Measurements from ENCODE around the gene LMNB1.
"Not testable (repeated sequence)": the region's sequence is repeated elsewhere in the genome, so short reads cannot be mapped to it uniquely, and the experiment has no call there.

LMNB1 gene, protein sequence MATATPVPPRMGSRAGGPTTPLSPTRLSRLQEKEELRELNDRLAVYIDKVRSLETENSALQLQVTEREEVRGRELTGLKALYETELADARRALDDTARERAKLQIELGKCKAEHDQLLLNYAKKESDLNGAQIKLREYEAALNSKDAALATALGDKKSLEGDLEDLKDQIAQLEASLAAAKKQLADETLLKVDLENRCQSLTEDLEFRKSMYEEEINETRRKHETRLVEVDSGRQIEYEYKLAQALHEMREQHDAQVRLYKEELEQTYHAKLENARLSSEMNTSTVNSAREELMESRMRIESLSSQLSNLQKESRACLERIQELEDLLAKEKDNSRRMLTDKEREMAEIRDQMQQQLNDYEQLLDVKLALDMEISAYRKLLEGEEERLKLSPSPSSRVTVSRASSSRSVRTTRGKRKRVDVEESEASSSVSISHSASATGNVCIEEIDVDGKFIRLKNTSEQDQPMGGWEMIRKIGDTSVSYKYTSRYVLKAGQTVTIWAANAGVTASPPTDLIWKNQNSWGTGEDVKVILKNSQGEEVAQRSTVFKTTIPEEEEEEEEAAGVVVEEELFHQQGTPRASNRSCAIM

DNA sequence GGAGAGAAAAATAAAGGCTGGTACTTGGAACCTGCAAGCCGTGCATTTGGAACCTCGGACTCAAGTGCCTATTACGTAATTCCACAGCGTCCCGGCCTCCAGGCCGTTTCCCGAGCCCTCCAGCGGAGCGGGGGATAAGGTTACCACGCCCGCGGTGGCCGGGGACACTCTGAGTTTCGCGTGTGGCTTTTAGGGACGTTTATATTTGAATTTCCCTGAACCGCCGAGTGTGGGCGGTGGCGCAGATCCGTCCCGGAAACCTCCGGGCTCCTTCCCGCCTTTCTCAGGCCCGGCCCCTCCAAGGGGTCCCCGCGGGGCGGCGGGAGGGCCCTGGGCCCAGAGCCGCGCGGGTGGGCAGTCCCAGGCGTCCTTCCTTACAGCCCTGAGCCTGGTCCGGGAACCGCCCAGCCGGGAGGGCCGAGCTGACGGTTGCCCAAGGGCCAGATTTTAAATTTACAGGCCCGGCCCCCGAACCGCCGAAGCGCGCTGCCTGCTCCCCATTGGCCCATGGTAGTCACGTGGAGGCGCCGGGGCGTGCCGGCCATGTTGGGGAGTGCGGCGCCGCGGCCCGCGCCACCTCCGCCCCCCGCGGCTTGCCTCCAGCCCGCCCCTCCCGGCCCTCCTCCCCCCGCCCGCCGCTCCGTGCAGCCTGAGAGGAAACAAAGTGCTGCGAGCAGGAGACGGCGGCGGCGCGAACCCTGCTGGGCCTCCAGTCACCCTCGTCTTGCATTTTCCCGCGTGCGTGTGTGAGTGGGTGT lies at the start of gene LMNB1:
Gene LMNB1 (plus strand): TSS at position 638 of the 758 bp plus-strand sequence. CDS start 373 bp downstream, outside the sequence.
- DNase-seq, result peak; percentile 92 to 93

DNA sequence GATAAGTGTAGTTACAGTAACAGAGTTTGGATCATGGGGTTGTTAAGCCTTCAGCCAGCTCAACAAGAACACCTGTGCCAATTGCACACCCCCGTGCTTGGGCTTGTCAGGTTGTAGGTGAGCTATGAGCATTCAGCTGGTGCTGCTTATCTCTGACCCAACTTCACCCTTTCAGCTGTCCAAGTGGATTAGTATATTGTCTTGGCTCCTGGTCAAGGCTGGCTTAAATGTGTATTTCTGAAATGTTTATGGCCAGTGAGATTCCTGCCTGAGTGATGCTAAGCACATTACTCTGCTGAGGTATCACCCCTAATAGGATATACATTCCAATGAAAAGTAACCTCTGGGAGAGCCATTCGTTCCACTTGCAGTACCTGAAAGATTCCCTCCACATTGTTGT lies 44.2 kb upstream of the LMNB1 start:
- no peak for DNase-seq

DNA sequence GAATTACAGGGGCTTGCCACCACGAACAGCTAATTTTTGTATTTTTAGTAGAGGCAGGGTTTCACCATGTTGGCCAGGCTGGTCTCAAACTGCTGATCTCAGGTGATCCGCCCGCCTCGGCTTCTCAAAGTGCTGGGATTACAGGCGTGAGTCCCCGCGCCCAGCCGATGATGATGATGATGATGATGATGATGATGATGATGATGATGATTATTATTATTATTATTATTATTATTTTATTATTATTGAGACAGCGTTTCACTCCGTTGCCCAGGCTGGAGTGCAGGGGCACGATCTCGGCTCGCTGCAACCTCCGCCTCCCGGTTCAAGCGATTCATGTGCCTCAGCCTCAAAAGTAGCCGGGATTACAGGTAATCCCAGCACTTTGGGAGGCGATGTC lies 42.4 kb upstream of the LMNB1 start:
- DNase-seq, result not testable (repeated sequence)

DNA sequence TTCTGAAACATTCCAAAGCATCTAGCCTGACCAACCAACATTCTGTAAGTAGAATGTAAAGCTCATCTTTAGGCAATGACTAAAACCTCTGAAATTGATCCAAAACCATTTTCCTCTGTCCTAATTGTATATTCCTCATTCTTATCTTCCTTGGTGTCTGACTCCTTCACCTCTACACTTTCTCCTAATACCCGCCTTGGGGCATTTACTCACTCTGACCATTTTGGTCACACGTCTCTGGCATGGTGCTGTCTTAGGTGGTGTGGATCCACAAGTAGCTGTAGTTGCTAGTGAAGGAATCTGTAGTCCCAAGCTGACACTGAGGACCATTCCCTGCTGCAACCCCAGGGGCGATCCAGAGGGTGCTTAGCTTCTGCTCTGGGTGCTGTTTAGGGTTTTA lies 40.8 kb upstream of the LMNB1 start:
- no peak for DNase-seq

DNA sequence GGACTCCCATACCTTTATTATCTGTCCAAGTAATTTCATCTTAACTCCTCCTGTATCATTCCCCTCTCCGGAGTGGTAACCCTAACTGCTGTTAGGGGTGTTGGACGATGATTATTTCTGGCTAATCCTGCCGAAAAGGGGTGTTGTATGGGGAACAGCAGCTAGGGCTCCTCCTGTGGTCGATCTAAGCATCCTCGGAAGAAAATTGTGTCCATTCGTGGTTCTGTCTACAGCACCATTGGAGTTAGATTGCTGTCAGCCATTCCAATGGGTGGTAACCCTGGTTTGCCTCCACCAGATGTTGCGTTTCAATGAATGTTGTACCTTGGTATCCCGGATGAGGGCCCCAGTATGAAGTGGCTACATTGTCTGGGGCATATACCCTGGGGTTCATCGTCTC lies 35.6 kb upstream of the LMNB1 start:
- no peak for DNase-seq

DNA sequence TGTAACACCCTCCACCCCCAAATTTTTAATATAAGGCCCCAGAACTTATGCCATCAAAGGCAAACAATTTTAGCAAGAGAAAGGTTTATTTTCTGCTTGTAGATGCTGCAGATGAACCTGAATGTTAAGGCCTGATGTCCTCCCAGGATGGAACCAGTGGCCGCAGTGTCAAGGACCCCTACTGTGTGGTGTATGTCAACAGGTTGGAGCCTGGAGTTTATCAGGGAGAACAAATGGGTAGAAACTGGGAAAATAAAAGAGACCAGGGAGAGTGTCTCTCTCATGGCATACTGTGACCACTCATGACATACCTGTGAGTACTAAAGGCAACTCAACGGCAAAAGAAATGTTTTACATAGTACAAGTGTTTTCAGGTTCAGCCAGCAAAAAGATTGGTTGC lies 34.5 kb upstream of the LMNB1 start:
- DNase-seq, result no peak

DNA sequence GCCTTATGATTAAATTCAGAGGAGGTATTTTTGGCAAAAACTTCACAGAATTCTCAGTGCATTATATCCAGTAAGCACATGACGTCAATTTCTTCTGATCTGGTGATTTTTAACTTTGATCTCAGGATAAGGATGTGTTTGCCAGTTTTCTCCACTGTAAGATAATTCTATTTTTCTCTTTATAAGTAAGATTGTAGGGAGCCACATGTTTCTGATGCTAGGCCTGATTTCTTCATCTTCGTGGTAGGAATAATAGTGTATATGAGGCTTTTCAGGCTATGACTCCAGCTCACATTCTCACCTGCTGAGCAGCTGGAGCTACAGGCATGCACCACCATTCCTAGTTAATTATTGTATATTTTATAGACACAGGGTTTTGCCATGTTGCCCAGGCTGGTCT lies 32.1 kb upstream of the LMNB1 start:
- no peak for DNase-seq

DNA sequence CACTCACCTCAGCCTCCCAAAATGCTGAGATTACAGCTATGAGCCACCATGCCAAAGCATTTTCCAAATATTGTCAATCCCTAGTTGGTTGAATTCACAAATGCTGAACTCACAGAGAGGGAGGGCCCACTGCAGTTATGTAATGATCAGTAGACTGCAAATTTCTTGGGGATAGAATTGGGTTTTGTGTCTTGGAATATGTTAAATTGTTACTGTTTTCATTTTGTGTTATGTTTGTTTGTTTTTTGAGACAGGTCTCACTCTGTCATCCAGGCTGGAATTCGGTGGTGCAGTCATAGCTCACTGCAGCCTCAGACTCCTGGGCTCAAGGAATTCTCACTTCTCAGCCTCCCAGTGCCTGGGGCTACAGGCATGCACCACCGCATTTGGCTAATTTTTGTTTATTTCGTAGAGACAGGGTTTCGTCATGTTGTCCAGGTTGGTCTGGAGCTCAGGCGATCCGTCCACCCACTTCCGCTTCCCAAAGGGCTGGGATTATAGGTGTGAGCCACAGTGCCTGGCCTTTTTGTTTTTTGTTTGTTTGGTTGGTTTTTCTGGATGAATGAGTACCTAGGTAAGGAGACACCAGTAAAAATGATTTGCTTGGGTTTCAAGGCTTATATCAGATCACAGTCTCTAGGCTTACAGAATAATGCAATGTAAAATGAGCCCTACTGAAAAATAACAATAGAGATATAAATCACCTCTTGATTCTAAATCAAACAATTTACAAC lies 31.5 kb upstream of the LMNB1 start:
- DNase-seq, result no peak

DNA sequence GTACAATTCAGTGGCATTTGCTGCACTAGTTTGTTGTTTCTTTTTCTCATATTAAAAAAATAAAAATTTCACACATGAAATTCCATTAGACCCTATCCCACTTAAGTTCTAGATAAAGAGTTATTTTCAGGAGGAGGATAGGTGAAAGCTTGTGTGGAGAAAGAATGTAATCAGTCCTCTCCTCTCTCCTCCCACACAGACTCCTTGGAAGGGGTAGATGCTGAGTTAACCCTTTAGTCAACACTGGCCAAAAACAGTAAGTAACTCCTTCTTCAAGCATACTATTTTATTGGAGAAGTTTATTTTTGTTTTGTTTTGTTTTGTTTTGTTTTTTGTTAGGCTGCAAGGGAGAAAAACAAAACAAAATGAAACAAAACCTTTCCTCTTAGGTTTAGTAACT lies 30.6 kb upstream of the LMNB1 start:
- DNase-seq, result no peak

DNA sequence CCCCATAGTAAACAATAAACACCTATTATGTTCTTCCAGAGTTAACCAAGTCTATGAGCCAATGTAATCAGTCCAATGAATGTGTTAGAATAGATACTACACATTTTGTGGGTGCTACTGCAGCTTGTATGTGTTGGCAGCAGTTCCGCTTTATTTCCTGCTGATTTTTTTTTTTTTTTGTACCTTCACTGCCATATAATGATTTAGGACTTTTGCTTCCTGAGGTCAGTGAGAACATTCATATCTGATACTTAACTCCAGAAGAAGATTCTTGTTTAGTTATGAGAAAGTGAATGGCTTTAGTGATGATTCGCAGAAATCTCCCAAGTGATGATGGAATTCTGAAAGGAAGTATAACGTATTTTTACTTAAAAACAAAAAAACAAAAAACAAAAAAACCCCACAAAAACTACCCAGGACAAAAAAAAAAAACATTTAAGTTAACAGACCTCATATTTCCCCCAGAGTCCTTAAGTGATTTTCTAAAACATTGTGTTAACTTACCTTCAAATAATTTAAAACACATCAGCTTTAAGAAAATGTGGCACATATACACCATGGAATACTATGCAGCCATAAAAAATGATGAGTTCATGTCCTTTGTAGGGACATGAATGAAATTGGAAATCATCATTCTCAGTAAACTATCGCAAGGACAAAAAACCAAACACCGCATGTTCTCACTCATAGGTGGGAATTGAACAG lies 24.7 kb upstream of the LMNB1 start:
- DNase-seq, result no peak

DNA sequence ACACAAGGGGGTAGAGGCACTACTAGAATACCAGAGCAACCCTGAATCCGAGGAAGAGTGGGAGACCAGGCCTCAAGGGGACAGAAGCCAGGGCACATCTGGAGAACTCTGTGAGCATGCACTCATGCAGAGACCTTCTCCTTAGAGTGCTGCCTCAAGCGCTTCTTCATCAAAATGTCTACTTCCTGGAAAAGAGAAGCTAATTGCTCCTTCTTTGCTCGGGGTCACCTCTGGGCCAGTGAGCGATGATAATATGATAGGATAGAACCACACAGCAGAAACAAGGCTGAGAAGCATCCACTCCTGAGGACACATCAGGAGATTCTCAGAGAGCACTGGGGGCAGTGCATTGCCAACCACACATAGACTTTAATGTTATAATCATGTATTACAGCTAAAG lies 23.7 kb upstream of the LMNB1 start:
- DNase-seq, result no peak

DNA sequence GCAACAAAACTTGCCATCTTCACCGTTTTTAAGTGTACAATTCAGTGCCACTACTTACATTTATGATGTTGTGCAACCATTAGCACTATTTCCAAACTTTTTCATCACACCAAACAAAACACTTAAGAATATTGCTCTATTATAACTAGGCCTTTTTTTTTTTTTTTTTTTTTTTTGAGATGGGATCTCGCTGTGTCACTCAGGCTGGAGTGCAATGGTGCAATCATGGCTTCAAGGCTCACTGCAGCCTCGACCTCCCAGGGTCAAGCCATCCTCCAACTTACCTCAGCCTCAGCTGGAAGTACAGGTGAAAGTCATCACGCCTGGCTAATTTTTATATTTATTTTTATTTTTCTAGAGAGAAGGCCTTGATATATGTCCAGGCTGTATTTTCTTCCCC lies 22.3 kb upstream of the LMNB1 start:
- DNase-seq, result no peak

DNA sequence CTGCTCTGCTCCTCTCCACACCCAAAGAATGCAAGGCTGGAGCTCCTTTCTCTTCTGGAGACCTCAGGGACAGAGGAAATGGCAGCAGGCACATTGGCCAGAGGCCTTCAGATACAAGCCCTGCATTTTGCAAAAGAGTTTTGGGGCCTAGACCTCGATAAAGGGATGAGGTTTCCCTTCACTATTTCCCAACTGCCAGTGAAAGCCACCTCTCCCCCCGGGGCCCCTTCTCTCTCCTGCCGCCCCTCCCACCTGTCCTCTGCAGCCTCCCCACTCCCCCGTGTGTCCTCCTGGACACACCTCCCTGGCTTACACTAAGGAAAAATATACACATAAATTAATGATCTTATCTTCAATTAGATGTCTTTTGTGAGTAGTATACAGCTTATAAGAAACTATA lies 21.3 kb upstream of the LMNB1 start:
- DNase-seq, result no peak

DNA sequence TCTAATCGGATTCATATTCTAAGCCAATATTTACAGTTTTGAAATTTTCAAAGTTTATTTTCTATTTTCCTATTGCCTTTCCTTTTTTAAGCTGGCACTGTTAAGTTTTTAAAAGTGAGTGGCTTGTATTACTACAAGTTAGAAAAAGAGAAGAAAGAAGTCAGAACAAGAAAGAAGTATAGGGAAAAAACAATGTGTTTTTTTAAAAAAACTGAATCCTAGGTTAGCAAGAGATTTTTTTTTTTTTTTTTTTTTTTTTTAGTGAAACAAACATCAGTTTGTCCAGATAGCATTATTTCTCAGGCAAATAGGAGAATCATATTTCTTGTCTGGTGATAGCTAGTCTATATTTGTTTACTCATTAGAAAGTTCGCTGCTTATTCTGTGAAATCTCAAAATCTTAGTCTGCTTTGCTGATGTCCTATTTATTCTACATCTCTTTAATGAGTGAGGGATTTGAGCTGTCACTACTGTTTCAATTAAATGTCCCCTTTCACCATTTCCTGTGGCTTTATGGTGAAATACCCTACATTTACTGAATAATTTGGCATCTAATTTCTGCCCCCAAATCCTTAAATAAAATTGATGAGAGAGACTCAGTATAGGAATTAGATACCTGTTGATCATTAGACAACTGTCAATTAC lies 19.1 kb upstream of the LMNB1 start:
- no peak for DNase-seq

DNA sequence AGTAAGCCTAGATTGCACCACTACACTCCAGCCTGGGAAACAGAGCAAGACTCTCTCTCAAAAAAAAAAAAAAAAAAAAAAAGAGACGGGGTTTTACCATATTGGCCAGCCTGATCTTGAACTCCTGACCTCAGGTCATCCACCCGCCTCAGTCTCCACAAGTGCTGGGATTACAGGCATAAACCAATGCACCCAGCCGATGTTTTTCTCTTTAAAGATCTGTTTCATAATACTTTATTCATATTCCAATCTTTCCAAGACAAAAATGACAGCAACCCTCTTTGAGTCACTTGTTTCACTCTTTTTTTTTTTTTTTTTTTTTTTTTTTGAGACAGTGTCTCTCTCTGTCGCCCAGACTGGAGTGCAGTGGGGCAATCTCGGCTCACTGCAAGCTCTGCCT lies 13.6 kb upstream of the LMNB1 start:
- no peak for DNase-seq

DNA sequence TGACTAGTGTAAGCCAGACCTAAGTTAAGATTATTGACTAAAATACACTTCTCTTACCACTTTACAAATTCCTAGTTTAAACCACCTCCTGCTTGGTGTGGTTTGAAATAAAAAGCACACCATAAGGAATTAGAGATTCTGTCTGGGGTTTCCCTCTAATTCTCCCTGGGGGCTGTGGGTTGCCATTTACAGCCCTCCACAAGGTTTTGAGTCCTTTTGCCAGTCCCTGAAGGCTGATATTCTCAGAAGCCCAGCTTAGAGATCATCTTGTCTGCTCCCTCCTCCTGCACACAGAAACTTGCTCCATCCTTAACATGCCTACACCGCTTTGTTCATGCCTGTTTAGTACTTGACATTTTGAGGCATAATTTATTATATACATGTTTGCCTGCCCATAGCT lies 7.2 kb upstream of the LMNB1 start:
- DNase-seq, result no peak

DNA sequence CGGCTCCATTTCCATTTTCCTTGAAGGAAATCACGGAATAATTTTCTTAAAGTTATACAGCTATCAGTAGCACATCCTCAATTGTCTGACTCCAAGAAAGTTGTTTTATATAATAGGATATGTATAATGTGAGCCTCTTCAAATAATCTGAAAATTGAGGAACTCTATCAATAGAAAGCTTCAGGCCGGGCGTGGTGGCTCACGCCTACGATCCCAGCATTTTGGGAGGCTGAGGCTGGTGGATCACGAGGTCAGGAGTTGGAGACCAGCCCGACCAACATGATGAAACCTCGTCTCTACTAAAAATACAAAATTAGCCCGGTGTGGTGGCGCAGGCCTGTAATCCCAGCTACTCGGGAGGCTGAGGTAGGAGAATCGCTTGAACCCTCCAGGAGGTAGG lies 3.4 kb upstream of the LMNB1 start:
- DNase-seq, result not testable (repeated sequence)

DNA sequence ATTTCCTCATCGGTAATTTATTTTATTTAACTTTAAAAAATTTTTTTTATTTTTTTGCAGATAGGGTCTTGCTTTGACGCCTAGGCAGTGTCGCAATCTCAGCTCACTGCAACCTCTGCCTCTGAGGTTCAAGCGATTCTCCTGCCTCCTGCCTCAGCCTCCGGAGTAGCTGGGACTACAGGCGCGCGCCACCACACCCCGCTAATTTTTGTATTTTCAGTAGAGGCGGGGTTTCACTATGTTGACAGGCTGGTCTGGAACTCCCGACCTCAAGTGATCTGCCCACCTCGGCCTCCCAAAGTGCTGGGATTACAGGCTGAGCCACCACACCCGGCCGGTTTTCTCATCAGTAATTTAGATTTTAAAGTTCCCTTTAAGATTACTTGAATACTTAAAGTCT lies 2.3 kb upstream of the LMNB1 start:
- DNase-seq, result not testable (repeated sequence)

DNA sequence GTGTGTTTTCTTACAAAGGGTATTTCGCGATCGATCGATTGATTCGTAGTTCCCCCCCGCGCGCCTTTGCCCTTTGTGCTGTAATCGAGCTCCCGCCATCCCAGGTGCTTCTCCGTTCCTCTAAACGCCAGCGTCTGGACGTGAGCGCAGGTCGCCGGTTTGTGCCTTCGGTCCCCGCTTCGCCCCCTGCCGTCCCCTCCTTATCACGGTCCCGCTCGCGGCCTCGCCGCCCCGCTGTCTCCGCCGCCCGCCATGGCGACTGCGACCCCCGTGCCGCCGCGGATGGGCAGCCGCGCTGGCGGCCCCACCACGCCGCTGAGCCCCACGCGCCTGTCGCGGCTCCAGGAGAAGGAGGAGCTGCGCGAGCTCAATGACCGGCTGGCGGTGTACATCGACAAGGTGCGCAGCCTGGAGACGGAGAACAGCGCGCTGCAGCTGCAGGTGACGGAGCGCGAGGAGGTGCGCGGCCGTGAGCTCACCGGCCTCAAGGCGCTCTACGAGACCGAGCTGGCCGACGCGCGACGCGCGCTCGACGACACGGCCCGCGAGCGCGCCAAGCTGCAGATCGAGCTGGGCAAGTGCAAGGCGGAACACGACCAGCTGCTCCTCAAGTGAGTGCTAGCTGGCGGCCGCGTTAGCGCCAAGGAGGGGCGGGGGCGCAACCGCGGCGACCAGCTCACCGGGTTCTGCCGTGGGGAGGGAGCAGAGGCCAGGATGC lies 480 bp downstream of the LMNB1 start:
- peak; percentile 61 to 68 for DNase-seq

DNA sequence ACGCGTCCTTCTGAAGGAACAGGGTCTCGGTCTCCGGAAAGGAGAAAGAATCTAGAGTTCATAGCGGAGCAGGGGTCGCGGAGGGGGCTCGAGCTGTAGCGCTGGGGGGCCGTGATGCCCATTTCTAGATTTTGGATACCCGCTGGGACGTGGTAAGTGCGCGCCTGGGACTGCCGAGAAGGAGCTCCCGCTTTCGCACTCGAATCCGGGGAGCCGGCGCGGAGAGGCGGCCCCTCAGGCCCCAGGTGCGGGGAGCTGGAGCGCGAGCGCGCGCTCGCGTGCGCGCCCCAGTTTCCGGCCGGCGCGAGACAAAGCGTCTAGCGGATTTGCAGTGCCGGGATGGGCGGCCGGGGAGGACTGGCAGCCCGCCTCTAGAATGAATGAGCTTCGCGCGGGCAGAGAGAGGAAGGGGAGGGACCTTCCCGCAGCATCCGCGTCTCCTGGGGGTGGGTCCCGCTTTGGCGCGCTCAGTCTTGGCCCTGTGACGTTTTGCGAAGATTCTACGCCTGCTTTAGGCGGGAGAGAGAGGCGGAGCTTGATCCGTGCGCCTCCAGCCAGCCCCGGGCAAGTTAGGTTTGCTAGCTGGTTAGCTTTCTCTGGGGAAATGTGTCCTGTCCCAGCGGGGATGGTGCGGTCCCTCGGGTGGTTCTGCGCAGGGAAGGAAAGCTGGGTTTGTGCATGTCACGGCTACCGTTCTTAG lies 1.2 kb downstream of the LMNB1 start:
- DNase-seq, result peak; percentile 95

Measured in CD4-positive, alpha-beta T cell treated with Interleukin-4 for 1 hour (primary cell).